ENCODE data around the gene PDE8B.

PDE8B gene

DNA sequence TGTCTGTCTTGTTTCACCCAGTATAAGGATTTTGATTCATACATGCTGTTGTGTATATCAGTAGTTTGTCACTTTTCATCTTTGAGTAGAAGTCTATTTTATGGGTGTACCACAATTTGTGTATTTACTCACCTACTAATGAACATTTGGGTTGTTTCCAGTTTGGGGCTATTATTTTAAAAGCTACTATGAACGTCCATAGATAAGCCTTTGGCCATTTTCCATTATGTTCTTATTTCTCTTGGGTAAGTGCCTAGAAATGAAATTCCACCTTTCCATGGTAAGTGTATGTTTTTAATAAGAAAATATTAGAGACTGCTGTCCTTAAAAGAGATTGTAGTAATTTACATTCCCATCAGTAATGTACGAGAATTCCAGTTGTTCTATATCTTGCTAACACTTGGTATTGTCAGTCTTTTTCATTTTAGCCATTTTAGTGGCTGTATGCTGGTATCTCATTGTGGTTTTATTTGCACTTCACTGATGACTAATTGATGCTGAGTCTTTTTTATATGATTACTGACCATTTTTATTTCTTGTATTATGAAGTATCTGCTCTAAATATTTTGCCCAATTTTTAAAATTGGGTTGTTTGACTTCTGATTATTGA, 17.9 kb upstream of the PDE8B start:
- ChIA-PET CTCF (no interaction called here), POLR2A (no interaction called here)
- TF ChIP-seq PKNOX1 (IDR thresholded peaks at IDR 0.05) (no peak), FOXA1 (IDR thresholded peaks at IDR 0.05) (no peak), TARDBP (IDR thresholded peaks at IDR 0.05) (no peak), ELF4 (IDR thresholded peaks at IDR 0.05) (no peak), BHLHE40 (IDR thresholded peaks at IDR 0.05; ENCODE audit: borderline replicate concordance) (no peak), LEF1 (IDR thresholded peaks at IDR 0.05; ENCODE audit: borderline replicate concordance) (no peak), ZNF384 (IDR thresholded peaks at IDR 0.05) (no peak), ARNT (IDR thresholded peaks at IDR 0.05) (no peak), FOXK2 (IDR thresholded peaks at IDR 0.05) (no peak), L3MBTL2 (conservative IDR thresholded peaks at IDR 0.05) (no peak), FOXM1 (IDR thresholded peaks at IDR 0.05; ENCODE audit: borderline replicate concordance) (no peak), SUZ12 (IDR thresholded peaks at IDR 0.05) (no peak), HDGF (IDR thresholded peaks at IDR 0.05; ENCODE audit: borderline replicate concordance) (no peak), CTBP1 (IDR thresholded peaks at IDR 0.05; ENCODE audit: borderline replicate concordance) (no peak), NFRKB (IDR thresholded peaks at IDR 0.05) (no peak), SP1 (IDR thresholded peaks at IDR 0.05) (no peak)
- DNase-seq (ENCODE audit: extremely low spot score) = no peak

- no peak for DNase-seq (ENCODE audit: extremely low spot score)
- POLR2A ChIA-PET = no interaction called here
- TF ChIP-seq NFRKB (IDR thresholded peaks at IDR 0.05) (no peak), PKNOX1 (IDR thresholded peaks at IDR 0.05) (no peak), ELF4 (IDR thresholded peaks at IDR 0.05) (no peak)
- CTCF ChIA-PET = no interaction called here
These were observed 15.7 kb upstream of the PDE8B start for GRCh38 chr5:77194762-77195161.

DNA sequence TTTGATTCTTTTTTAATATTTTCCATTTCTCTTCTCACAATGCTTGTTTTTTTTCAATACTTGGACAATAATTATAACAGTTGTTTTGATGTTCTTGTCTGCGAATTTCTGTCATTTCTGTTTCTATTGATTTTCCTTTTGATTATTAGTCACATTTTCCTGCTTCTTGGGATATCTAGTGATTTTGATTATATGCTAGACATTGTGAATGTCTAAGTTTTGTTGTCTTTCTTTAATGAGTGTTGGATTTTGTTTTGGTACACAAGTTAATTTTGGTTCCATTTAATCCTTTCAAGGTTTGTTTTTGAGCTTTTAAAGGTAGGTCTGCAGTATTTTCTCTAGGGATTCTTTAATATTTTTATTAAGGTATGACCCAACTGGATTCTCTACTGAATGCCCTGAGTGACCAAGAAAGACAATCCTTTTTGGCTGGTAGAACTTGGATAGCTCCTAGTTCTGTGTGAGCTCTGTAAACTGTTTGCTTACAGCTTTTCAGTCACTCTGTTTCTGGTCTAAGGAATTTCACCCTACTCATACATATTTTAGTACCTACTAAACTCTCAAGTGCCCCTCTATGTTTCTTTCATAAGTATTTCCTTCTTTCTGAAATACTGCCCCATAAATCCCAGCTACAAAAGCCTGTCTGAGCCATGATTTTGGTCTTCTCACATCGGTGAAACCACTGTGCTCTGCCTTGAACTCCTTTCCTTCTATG, 12.5 kb upstream of the PDE8B start:
- POLR2A ChIA-PET = no interaction called here
- DNase-seq (ENCODE audit: extremely low spot score) = no peak
- TF ChIP-seq LEF1 (IDR thresholded peaks at IDR 0.05; ENCODE audit: borderline replicate concordance) (no peak), ELF4 (IDR thresholded peaks at IDR 0.05) (no peak), BHLHE40 (IDR thresholded peaks at IDR 0.05; ENCODE audit: borderline replicate concordance) (no peak), SP1 (IDR thresholded peaks at IDR 0.05) (no peak), FOXM1 (IDR thresholded peaks at IDR 0.05; ENCODE audit: borderline replicate concordance) (no peak), CTBP1 (IDR thresholded peaks at IDR 0.05; ENCODE audit: borderline replicate concordance) (no peak), TARDBP (IDR thresholded peaks at IDR 0.05) (no peak), PKNOX1 (IDR thresholded peaks at IDR 0.05) (no peak), NFRKB (IDR thresholded peaks at IDR 0.05) (no peak), ZNF384 (IDR thresholded peaks at IDR 0.05) (no peak)
- CTCF ChIA-PET = no interaction called here

- ChIA-PET CTCF (no interaction called here), POLR2A (no interaction called here)
- no peak for DNase-seq (ENCODE audit: extremely low spot score)
- TF ChIP-seq TARDBP (IDR thresholded peaks at IDR 0.05) = no peak
- no peak for TF ChIP-seq FOXA1 (IDR thresholded peaks at IDR 0.05)
- TF ChIP-seq L3MBTL2 (conservative IDR thresholded peaks at IDR 0.05) = no peak
- no peak for TF ChIP-seq CTBP1 (IDR thresholded peaks at IDR 0.05; ENCODE audit: borderline replicate concordance)
- TF ChIP-seq SUZ12 (IDR thresholded peaks at IDR 0.05) = no peak
- no peak for TF ChIP-seq BHLHE40 (IDR thresholded peaks at IDR 0.05; ENCODE audit: borderline replicate concordance)
- no peak for TF ChIP-seq ELF4 (IDR thresholded peaks at IDR 0.05)
- no peak for TF ChIP-seq ZNF384 (IDR thresholded peaks at IDR 0.05)
- no peak for TF ChIP-seq FOXM1 (IDR thresholded peaks at IDR 0.05; ENCODE audit: borderline replicate concordance)
- TF ChIP-seq ARNT (IDR thresholded peaks at IDR 0.05) = no peak
- TF ChIP-seq PKNOX1 (IDR thresholded peaks at IDR 0.05) = no peak
- TF ChIP-seq FOXK2 (IDR thresholded peaks at IDR 0.05) = no peak
- TF ChIP-seq NFRKB (IDR thresholded peaks at IDR 0.05) = no peak
These were observed 9.8 kb upstream of the PDE8B start for GRCh38 chr5:77200663-77201062.

DNA sequence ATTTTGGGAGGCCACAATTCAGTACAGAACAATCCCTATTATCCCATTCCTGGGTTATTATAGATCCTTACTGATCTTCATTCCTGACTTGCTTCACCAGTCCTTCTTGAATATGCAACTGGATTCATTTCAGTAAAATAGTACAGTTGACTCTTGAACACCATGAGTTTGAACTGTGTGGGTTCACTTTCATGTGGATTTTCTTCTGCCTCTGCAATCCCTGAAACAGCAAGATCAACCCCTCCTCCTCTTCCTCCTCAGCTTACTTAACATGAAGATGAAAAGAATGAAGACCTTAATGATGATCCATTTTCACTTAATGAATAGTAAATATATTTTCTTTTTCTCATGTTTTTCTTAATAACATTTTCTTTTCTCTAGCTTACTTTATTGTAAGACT, 8.3 kb upstream of the PDE8B start:
- no peak for DNase-seq (ENCODE audit: extremely low spot score)
- TF ChIP-seq ZNF384 (IDR thresholded peaks at IDR 0.05) = no peak
- TF ChIP-seq SUZ12 (IDR thresholded peaks at IDR 0.05) = no peak
- no peak for TF ChIP-seq NFRKB (IDR thresholded peaks at IDR 0.05)
- no peak for TF ChIP-seq HDGF (IDR thresholded peaks at IDR 0.05; ENCODE audit: borderline replicate concordance)
- TF ChIP-seq CTBP1 (IDR thresholded peaks at IDR 0.05; ENCODE audit: borderline replicate concordance) = no peak
- TF ChIP-seq ELF4 (IDR thresholded peaks at IDR 0.05) = no peak
- no peak for TF ChIP-seq TARDBP (IDR thresholded peaks at IDR 0.05)
- TF ChIP-seq FOXA1 (IDR thresholded peaks at IDR 0.05) = no peak
- no peak for TF ChIP-seq FOXM1 (IDR thresholded peaks at IDR 0.05; ENCODE audit: borderline replicate concordance)
- no peak for TF ChIP-seq LEF1 (IDR thresholded peaks at IDR 0.05; ENCODE audit: borderline replicate concordance)
- TF ChIP-seq L3MBTL2 (conservative IDR thresholded peaks at IDR 0.05) = no peak
- no peak for TF ChIP-seq ARNT (IDR thresholded peaks at IDR 0.05)
- TF ChIP-seq PKNOX1 (IDR thresholded peaks at IDR 0.05) = no peak
- TF ChIP-seq SP1 (IDR thresholded peaks at IDR 0.05) = no peak
- ChIA-PET CTCF (interaction anchor here (0.6 kb wide), 1 partner anchor 10 kb away, joined by 6 read pairs; no protein-coding TSS in a partner anchor), POLR2A (no interaction called here)
